Thoracic aorta (tissue), 2 donors: ENCODE results near the gene RFX4. TPM values are rescaled to one million over a fixed set of nuclear protein-coding genes. Genes with fewer than 3 reads are reported as not detected.

Source experiments
- ATAC-seq: fragments of 150-250 bp; one replicate; pipeline ENCODE4 v1.8.0; 2017; ENCODE audit warnings: low read depth; ENCODE audit not compliant: insufficient number of reproducible peaks, low FRiP score
- DNase-seq: peaks from one replicate; pipeline ENCODE4 v3.0.0-alpha.2; 2020; ENCODE audit warnings: low spot score
- H3K27ac ChIP-seq, 2 donors: fragments of 200-600 bp; sonication (generic); 1 replicate in 1 of 2; 2 replicates in 1 of 2; pipeline ENCODE4 v1.5.1; 2016; ENCODE audit warnings: mild to moderate bottlenecking in 2 of 2, moderate library complexity in 2 of 2
- H3K27me3 ChIP-seq: fragments of 200-600 bp; sonication (generic); replicated peaks from 2 replicates; pipeline ENCODE4 v1.6.0; 2016; ENCODE audit warnings: mild to moderate bottlenecking; ENCODE audit not compliant: insufficient read depth
- H3K36me3 ChIP-seq: fragments of 200-600 bp; sonication (generic); one replicate; pipeline ENCODE4 v1.5.1; 2016
- H3K4me1 ChIP-seq, 2 donors: fragments of 200-600 bp; sonication (generic); 1 replicate in 1 of 2; 2 replicates in 1 of 2; pipeline versions ENCODE4 v1.5.1 to v1.6.0; 2016; ENCODE audit warnings: low read depth in 2 of 2, mild to moderate bottlenecking in 1 of 2; ENCODE audit not compliant: control insufficient read depth in 1 of 2
- H3K4me3 ChIP-seq: fragments of 200-600 bp; sonication (generic); 2 replicates; pipeline ENCODE4 v1.5.1; 2016; ENCODE audit warnings: mild to moderate bottlenecking
- H3K9me3 ChIP-seq: fragments of 200-600 bp; sonication (generic); 2 replicates; pipeline ENCODE4 v1.5.1; 2016
- total RNA-seq, 2 donors: library from RNA; depleted of rRNA; stranded (reverse); fragments of >200 nt; gene quantifications; one replicate each; pipeline versions ENCODE4 v1.1.0 to v1.2.3, GENCODE V29; 2016
- TF ChIP-seq, protein P1 (sequence below): fragments of 200-600 bp; sonication (generic); IDR thresholded peaks from one replicate; pipeline ENCODE4 v1.5.1; 2019; ENCODE audit warnings: antibody characterized with exemption

The RFX4 gene
- total RNA-seq, 2 donors from 2014 or later: not detected

DNA sequence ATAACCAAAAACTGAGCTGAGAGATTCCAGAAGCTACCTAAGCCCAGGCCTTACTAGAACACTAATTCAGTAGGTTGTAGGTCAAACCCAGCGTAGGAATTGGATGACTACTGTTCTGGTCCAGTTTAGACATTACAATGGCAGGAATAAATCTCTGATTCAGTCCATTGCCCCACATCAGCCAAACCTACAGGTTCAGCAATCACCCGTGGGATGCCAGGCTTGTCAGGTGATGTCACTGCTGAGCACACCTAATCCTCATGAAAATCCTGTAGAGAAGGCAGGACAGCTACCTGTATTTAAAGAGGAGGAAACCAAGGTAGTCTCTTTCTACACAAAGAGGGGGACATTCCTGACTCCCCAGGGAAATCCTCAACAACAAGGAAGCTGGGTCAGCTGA lies 63.7 kb downstream of the RFX4 start:
- no peaks in the 10 kb centered on the region for H3K4me1 ChIP-seq
- ATAC-seq: no peak
- TF ChIP-seq, protein P1, sequence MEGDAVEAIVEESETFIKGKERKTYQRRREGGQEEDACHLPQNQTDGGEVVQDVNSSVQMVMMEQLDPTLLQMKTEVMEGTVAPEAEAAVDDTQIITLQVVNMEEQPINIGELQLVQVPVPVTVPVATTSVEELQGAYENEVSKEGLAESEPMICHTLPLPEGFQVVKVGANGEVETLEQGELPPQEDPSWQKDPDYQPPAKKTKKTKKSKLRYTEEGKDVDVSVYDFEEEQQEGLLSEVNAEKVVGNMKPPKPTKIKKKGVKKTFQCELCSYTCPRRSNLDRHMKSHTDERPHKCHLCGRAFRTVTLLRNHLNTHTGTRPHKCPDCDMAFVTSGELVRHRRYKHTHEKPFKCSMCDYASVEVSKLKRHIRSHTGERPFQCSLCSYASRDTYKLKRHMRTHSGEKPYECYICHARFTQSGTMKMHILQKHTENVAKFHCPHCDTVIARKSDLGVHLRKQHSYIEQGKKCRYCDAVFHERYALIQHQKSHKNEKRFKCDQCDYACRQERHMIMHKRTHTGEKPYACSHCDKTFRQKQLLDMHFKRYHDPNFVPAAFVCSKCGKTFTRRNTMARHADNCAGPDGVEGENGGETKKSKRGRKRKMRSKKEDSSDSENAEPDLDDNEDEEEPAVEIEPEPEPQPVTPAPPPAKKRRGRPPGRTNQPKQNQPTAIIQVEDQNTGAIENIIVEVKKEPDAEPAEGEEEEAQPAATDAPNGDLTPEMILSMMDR: no peak
- H3K36me3 ChIP-seq: no peaks in the 10 kb centered on the region
- no peak for DNase-seq
- H3K27ac ChIP-seq: no peak overlapping the region
- H3K27me3 ChIP-seq: no peaks in the 10 kb centered on the region
- H3K4me3 ChIP-seq: no peak overlapping the region
- no peaks in the 10 kb centered on the region for H3K9me3 ChIP-seq

DNA sequence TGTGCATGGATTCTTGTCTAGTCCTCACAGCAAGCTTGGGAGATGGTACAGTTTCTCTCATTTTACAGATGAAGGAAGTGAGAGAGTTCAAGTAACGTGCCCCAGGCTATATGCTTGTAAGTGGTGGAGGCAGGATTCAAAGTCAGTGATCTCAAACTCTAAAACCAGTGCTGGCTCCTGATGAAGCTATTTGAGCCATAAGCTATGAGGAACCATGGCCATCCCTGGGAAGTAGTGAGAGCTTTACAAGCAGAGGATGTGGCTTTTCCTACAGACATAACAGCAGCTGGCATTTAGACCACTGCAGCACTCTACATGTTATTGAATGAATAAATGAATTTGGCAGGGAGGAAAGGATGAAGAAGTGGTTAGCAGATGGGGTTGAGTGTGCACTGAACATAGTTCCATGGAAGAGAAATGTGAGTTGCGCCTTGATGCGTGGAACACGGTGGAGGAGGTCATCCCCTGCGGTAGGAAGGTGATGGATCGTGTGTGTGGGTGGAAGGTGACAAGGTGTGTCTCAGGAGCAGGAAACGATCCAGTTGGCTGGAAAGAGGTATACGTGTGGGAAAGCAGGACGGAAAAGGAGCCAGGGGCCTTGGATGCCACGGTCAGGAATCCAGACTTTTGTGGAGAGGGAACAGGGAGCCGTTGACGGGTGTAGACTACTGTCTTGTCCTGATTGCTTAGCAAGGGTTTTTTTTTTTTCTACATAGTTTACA lies 65.2 kb downstream of the RFX4 start:
- no peaks in the 10 kb centered on the region for H3K27me3 ChIP-seq
- DNase-seq (no peak), ATAC-seq (no peak)
- H3K9me3 ChIP-seq: no peaks in the 10 kb centered on the region
- no peak overlapping the region for H3K27ac ChIP-seq
- no peaks in the 10 kb centered on the region for H3K36me3 ChIP-seq
- H3K4me1 ChIP-seq: no peaks in the 10 kb centered on the region
- H3K4me3 ChIP-seq: no peak overlapping the region
- TF ChIP-seq, protein P1: no peak

DNA sequence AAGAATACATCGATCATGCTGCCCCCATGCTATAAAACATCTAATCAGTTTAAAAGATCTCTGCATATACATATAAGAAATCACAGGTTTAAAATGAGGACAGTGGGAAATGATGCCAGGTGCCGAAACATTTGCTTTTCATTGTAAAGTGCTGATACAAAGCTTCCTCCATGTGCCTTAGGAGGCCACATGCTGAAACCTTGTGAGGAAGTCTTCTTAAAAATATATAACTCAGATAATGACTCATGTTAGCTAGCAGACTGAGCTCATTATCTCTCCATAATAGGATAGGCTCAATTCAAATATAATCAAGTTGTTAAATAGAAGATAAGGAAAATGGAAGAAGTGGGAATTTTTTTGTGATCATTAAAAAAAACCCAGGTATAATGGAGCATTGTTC lies 65.9 kb downstream of the RFX4 start:
- TF ChIP-seq, protein P1: no peak
- ATAC-seq (no peak), DNase-seq (no peak)
- H3K4me3 ChIP-seq: no peak overlapping the region
- H3K27ac ChIP-seq: no peak overlapping the region
- H3K4me1 ChIP-seq: no peaks in the 10 kb centered on the region
- no peaks in the 10 kb centered on the region for H3K9me3 ChIP-seq
- H3K36me3 ChIP-seq: no peaks in the 10 kb centered on the region
- no peaks in the 10 kb centered on the region for H3K27me3 ChIP-seq

DNA sequence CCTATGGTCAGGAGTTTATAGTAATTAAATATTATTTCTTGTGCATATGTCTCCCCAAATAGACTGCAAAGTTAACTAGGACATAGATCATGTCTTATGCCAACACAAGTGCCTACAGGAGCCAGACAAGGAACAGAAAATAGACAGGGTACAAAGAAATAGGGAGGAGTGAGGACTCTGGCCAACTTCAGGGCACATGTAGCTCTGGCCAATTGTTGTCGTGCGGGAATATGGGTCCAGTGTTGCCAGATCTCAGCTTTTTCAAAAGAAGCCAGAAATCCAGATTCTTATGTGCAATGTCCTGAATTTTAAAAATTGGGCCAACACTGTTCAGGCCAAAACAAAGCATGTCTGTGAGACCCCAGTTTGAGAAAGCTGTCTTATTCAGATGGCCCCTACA lies 68.7 kb downstream of the RFX4 start:
- ATAC-seq: no peak
- H3K27ac ChIP-seq: no peak overlapping the region
- no peaks in the 10 kb centered on the region for H3K27me3 ChIP-seq

DNA sequence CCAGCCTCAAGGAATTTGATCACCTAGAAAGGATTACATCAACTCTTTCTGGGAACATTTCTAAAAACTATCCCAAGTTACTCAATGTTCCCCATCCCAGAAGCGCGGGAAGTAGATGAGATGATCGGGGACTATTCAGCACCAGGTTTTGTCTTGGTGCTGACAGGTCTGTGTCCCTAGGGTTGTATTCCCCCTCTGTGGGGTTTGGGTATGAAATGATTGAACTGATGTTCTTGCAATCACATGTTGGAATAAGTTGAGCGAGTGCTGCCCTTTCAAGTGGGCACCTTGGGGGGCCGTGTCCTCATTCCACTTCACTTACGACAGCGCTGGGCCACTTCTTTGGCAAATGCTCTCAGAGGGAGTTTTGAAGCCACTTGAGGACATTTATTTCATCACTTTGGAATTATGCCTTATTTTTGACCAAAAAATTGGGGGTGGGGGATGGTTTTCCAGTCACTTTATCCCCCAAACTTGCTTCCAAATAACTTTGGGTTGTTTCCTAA lies 69.8 kb downstream of the RFX4 start:
- TF ChIP-seq, protein P1: no peak
- H3K4me3 ChIP-seq: no peak overlapping the region
- H3K36me3 ChIP-seq: no peaks in the 10 kb centered on the region
- DNase-seq: no peak
- ATAC-seq: no peak
- H3K4me1 ChIP-seq: no peaks in the 10 kb centered on the region
- H3K9me3 ChIP-seq: no peaks in the 10 kb centered on the region
- H3K27ac ChIP-seq: no peak overlapping the region
- H3K27me3 ChIP-seq: no peaks in the 10 kb centered on the region

More for the DNA sequence above, 68.7 kb downstream of the RFX4 start:
- TF ChIP-seq, protein P1: no peak
- Histone ChIP-seq H3K4me3 (no peak overlapping the region), H3K9me3 (no peaks in the 10 kb centered on the region), H3K36me3 (no peaks in the 10 kb centered on the region), H3K4me1 (no peaks in the 10 kb centered on the region)
- no peak for DNase-seq
